A549 treated with AZD2906 at 1 μM for 4 hours (cell line): ENCODE results near the gene KIFBP. TPM values are rescaled to one million over a fixed set of nuclear protein-coding genes. Genes with fewer than 3 reads are reported as not detected.

Source experiments
- total RNA-seq: library from RNA; stranded (reverse); fragments of 200-300 nt; extraction: Qiagen RNA extraction; gene quantifications from 5 replicates; pipeline ENCODE4 v1.2.3, GENCODE V29; 2022

KIFBP gene, protein sequence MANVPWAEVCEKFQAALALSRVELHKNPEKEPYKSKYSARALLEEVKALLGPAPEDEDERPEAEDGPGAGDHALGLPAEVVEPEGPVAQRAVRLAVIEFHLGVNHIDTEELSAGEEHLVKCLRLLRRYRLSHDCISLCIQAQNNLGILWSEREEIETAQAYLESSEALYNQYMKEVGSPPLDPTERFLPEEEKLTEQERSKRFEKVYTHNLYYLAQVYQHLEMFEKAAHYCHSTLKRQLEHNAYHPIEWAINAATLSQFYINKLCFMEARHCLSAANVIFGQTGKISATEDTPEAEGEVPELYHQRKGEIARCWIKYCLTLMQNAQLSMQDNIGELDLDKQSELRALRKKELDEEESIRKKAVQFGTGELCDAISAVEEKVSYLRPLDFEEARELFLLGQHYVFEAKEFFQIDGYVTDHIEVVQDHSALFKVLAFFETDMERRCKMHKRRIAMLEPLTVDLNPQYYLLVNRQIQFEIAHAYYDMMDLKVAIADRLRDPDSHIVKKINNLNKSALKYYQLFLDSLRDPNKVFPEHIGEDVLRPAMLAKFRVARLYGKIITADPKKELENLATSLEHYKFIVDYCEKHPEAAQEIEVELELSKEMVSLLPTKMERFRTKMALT
- total RNA-seq: 41.4 to 48.2 TPM (median 46.1 TPM) in 5 replicates

DNA sequence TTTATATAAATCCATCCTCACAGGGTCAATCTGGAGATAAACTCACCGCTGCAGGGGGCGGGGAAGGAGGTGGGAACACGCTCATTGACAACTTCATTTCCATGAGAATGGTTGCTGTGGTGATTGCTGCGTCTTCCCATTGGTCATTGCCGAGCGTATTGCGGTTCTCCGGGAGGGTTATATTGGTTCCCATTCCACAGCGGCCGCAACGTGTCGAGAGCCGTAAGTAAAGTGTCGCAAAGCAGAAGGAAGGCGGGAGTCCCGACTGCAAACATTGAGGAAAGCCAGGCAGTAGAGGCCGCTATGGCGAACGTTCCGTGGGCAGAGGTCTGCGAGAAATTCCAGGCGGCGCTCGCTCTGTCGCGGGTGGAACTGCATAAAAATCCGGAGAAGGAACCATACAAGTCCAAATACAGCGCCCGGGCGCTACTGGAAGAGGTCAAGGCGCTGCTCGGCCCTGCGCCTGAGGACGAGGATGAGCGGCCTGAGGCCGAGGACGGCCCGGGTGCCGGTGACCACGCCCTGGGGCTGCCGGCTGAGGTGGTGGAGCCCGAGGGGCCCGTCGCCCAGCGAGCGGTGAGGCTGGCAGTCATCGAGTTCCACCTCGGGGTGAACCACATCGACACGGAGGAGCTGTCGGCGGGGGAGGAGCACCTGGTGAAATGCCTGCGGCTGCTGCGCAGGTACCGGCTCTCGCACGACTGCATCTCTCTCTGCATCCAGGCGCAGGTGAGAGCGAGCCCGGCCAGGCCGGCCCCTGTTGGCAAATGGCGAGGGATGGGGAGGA, at the start of gene KIFBP:
KIFBP (plus strand) TSS at position 274 of the 787 bp plus-strand sequence; CDS start at position 304, 30 bp downstream.

DNA sequence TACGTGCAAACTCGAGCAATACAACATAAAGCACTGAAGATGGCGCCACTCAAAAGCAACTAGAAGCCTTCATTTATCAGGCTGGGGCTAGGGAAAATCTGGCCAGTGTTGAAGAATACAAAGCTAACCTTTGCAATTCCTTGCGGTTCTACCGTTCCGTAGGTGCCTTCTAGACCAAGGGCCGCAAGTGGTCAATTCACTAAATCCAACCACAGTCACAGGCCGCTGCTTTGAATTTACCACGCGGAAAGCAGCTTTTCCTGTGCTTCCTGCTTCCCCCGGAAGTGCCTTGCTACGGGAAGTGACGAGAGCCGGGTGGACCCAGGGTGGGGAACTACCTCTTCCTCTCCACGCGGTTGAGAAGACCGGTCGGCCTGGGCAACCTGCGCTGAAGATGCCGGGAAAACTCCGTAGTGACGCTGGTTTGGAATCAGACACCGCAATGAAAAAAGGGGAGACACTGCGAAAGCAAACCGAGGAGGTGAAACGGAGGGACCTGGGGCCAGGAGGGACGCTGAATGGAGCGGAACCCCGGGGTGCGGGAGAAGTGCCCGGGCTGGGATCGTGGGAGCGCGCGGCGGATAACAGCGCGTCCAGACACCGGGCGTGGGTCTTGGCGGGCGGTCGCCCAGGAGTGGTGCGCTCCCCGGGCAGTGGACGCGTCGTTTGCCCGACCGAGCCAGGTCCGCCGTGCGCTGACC, 32.6 kb upstream of the KIFBP start, which contains the start of gene DDX21:
DDX21 (plus strand) TSS at position 339 of the 701 bp plus-strand sequence; CDS start at position 395, 56 bp downstream.

Other genes starting within 250 kb of the KIFBP start
- 0.56 to 0.83 TPM (median 0.61 TPM) in 5 replicates for gene STOX1, start 161.3 kb upstream of the KIFBP start, total RNA-seq
- 29.6 to 41.8 TPM (median 33.1 TPM) in 5 replicates for gene DDX50, start 87.5 kb upstream of the KIFBP start, total RNA-seq
- gene DDX21, start 32.6 kb upstream of the KIFBP start, total RNA-seq: 108 to 166 TPM (median 121 TPM) in 5 replicates
- gene SRGN, start 99.3 kb downstream of the KIFBP start, total RNA-seq: 93.8 to 136 TPM (median 99.6 TPM) in 5 replicates
- 45.7 to 73.3 TPM (median 50.1 TPM) in 5 replicates for gene VPS26A, start 135.4 kb downstream of the KIFBP start, total RNA-seq
- gene SUPV3L1, start 191.4 kb downstream of the KIFBP start, total RNA-seq: 30.0 to 33.0 TPM (median 31.2 TPM) in 5 replicates
- gene HKDC1, start 231.5 kb downstream of the KIFBP start, total RNA-seq: 8.0 to 11.7 TPM (median 9.0 TPM) in 5 replicates